GM12873 (cell line): Measurements from ENCODE around the gene LRP1.

Source experiments
- CTCF ChIP-seq: IDR thresholded peaks from 2 replicates; pipeline ENCODE4 v1.5.1; 2012; ENCODE audit warnings: low read depth, mild to moderate bottlenecking, moderate library complexity, low read length, control low read depth; ENCODE audit not compliant: insufficient read depth; ENCODE audit errors: missing control alignments

LRP1 gene

GRCh38 chr12:57178213-57178612 lies 49.9 kb downstream of the LRP1 start:
- no peak for TF ChIP-seq CTCF

GRCh38 chr12:57179331-57180086 lies 51.2 kb downstream of the LRP1 start:
- no peak for TF ChIP-seq CTCF

- TF ChIP-seq CTCF = no peak
Measured at GRCh38 chr12:57180321-57180989, 52.2 kb downstream of the LRP1 start.

- TF ChIP-seq CTCF = no peak
Measured at GRCh38 chr12:57181072-57181471, 52.8 kb downstream of the LRP1 start.

- no peak for TF ChIP-seq CTCF
Measured at GRCh38 chr12:57181561-57182155, 53.4 kb downstream of the LRP1 start.

- peak; percentile 98 for TF ChIP-seq CTCF
Measured at GRCh38 chr12:57182918-57183575, 54.8 kb downstream of the LRP1 start.
